Mesenchymal stem cell (in vitro differentiated cells and primary cell): Measurements from ENCODE around the gene FHOD3.

Experiments used
- DNase-seq: peaks from one replicate; pipeline ENCODE4 v3.0.0-alpha.2; 2013
- H2AFZ ChIP-seq: one replicate; pipeline ENCODE4 v1.6.1; 2013; ENCODE audit warnings: low read depth, mild to moderate bottlenecking, control low read depth, inconsistent platforms, low read length, moderate library complexity
- H2AK5ac ChIP-seq: 2 replicates; pipeline ENCODE4 v1.6.1; 2013; ENCODE audit warnings: low read length, moderate library complexity, mild to moderate bottlenecking, inconsistent platforms; ENCODE audit not compliant: severe bottlenecking
- H2BK120ac ChIP-seq: one replicate; pipeline ENCODE4 v1.6.1; 2013; ENCODE audit warnings: low read depth, mild to moderate bottlenecking, inconsistent platforms, low read length, moderate library complexity
- H2BK12ac ChIP-seq, 2 experiments: one replicate each; pipeline ENCODE4 v1.6.1; 2013; ENCODE audit warnings: inconsistent platforms in 2 of 2, low read length in 2 of 2, mild to moderate bottlenecking in 2 of 2, moderate library complexity in 2 of 2, control low read depth in 1 of 2
- H2BK15ac ChIP-seq: one replicate; pipeline ENCODE4 v1.6.1; 2013; ENCODE audit warnings: mild to moderate bottlenecking, low read depth, inconsistent platforms; ENCODE audit not compliant: poor library complexity, severe bottlenecking
- H2BK5ac ChIP-seq: 2 replicates; pipeline ENCODE4 v1.6.1; 2013; ENCODE audit warnings: low read depth, mild to moderate bottlenecking, low read length, control low read depth, inconsistent platforms; ENCODE audit not compliant: poor library complexity, severe bottlenecking
- H3K14ac ChIP-seq, 2 experiments: one replicate each; pipeline ENCODE4 v1.6.1; 2013; ENCODE audit warnings: inconsistent platforms in 2 of 2, low read length in 2 of 2, control low read depth in 1 of 2, mild to moderate bottlenecking in 1 of 2, moderate library complexity in 1 of 2
- H3K18ac ChIP-seq, 2 experiments: one replicate each; pipeline ENCODE4 v1.6.1; 2013; ENCODE audit warnings: inconsistent platforms in 2 of 2, low read length in 2 of 2, control low read depth in 1 of 2, low read depth in 1 of 2, mild to moderate bottlenecking in 1 of 2
- H3K23ac ChIP-seq, 2 experiments: one replicate each; pipeline ENCODE4 v1.6.1; 2013; ENCODE audit warnings: inconsistent platforms in 2 of 2, low read length in 2 of 2, mild to moderate bottlenecking in 2 of 2, moderate library complexity in 2 of 2, control low read depth in 1 of 2
- H3K27ac ChIP-seq: 2 replicates; pipeline ENCODE4 v1.5.1; 2013; ENCODE audit warnings: mild to moderate bottlenecking, moderate library complexity, low read length, control low read depth, inconsistent platforms; ENCODE audit not compliant: poor library complexity, severe bottlenecking
- H3K27me3 ChIP-seq, 2 experiments: 2 replicates each; pipeline versions ENCODE4 v1.6.1 to v1.7.0; 2013; ENCODE audit warnings: low read length in 2 of 2, mild to moderate bottlenecking in 2 of 2, moderate library complexity in 2 of 2, control low read depth in 1 of 2, inconsistent platforms in 1 of 2; ENCODE audit not compliant: control insufficient read depth in 1 of 2, insufficient read depth in 1 of 2
- H3K36me3 ChIP-seq, 2 experiments: 2 replicates each; pipeline versions ENCODE4 v1.6.1 to v1.7.0; 2013; ENCODE audit warnings: low read length in 2 of 2, control low read depth in 1 of 2, inconsistent platforms in 1 of 2, low read depth in 1 of 2, mild to moderate bottlenecking in 1 of 2; ENCODE audit not compliant: insufficient read depth in 2 of 2, control insufficient read depth in 1 of 2
- H3K4ac ChIP-seq, 2 experiments: one replicate each; pipeline ENCODE4 v1.6.1; 2013; ENCODE audit warnings: inconsistent platforms in 2 of 2, low read length in 2 of 2, mild to moderate bottlenecking in 2 of 2, moderate library complexity in 2 of 2, control low read depth in 1 of 2, low read depth in 1 of 2
- H3K4me1 ChIP-seq: 2 replicates; pipeline ENCODE4 v1.6.1; 2013; ENCODE audit warnings: low read depth, low read length, control low read depth; ENCODE audit not compliant: control insufficient read depth, insufficient read depth
- H3K4me2 ChIP-seq: 2 replicates; pipeline ENCODE4 v1.6.1; 2013; ENCODE audit warnings: low read length, mild to moderate bottlenecking, inconsistent platforms; ENCODE audit not compliant: poor library complexity, severe bottlenecking
- H3K4me3 ChIP-seq, 2 experiments: 2 replicates each; pipeline versions ENCODE4 v1.5.1 to v1.7.0; 2013; ENCODE audit warnings: low read length in 2 of 2, mild to moderate bottlenecking in 2 of 2, control low read depth in 1 of 2, low read depth in 1 of 2; ENCODE audit not compliant: insufficient read depth in 1 of 2
- H3K79me1 ChIP-seq: replicated peaks from 2 replicates; pipeline ENCODE4 v1.6.1; 2013; ENCODE audit warnings: mild to moderate bottlenecking, control low read depth, low read length, inconsistent platforms; ENCODE audit not compliant: poor library complexity, severe bottlenecking
- H3K9ac ChIP-seq: 2 replicates; pipeline ENCODE4 v1.7.0; 2013; ENCODE audit warnings: mild to moderate bottlenecking, low read length, moderate library complexity
- H3K9me3 ChIP-seq: 2 replicates; pipeline ENCODE4 v1.7.0; 2013; ENCODE audit warnings: mild to moderate bottlenecking, low read length; ENCODE audit not compliant: control insufficient read depth
- H4K8ac ChIP-seq: one replicate; pipeline ENCODE4 v1.6.1; 2013; ENCODE audit warnings: inconsistent platforms, mild to moderate bottlenecking, low read length, moderate library complexity
- H4K91ac ChIP-seq: one replicate; pipeline ENCODE4 v1.6.1; 2013; ENCODE audit warnings: mild to moderate bottlenecking, low read length, inconsistent platforms
- WGBS: methylation state at CpG from one replicate; pipeline ENCODE4 v1.1.7; 2013; ENCODE audit warnings: mixed read lengths; 5-methylcytosine and 5-hydroxymethylcytosine counted together

FHOD3 gene

GRCh38 chr18:36294031-36294430 is 3.5 kb upstream of the FHOD3 start:
- Histone ChIP-seq H3K18ac (no peak overlapping the region), H2BK12ac (no peak overlapping the region), H2AFZ (no peak overlapping the region), H3K4ac (no peak overlapping the region), H3K27ac (no peak overlapping the region), H3K9ac (no peak overlapping the region), H3K14ac (no peak overlapping the region), H3K27me3 (no peaks in the 10 kb centered on the region), H2BK120ac (no peak overlapping the region), H3K9me3 (peaks cover 5% of the 10 kb centered on the region), H4K8ac (no peak overlapping the region), H3K23ac (no peak overlapping the region), H3K4me3 (no peak overlapping the region), H2BK5ac (no peak overlapping the region), H3K36me3 (no peaks in the 10 kb centered on the region), H4K91ac (no peak overlapping the region), H3K4me1 (peaks cover 7% of the 10 kb centered on the region), H3K4me2 (no peak overlapping the region), H3K79me1 (peaks cover 3% of the 10 kb centered on the region), H2AK5ac (no peak overlapping the region), H2BK15ac (no peak overlapping the region)
- WGBS, result 37% methylated on average over 1 of the region's 1 CpG
- DNase-seq, result no peak

- H3K4me1 ChIP-seq, result peaks cover 8% of the 10 kb centered on the region
- 91% methylated on average over 1 of the region's 1 CpG for WGBS
- H3K4me2 ChIP-seq, result no peak overlapping the region
These were observed 2.3 kb upstream of the FHOD3 start for GRCh38 chr18:36295214-36295613.

DNA sequence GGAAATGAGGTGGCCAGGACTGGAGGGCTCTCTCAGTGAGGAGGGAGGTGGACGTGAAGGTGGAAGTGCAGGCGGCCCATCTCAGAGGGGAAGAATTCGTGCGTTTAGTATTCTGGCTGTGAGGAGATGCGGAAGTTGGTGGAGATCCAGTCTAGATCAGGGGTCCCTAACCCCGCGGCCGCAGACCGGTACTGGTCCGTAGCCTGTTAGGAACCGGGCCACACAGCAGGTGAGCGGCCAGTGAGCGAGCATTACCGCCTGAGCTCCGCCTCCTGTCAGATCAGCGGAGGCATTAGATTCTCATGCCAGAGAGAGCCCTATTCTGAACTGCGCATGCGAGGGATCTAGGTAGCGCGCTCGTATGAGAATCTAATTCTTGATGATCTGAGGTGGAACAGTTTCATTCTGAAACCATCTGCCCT is 1.6 kb upstream of the FHOD3 start:
- Histone ChIP-seq H2BK120ac (no peak overlapping the region), H3K27ac (no peak overlapping the region), H2AK5ac (no peak overlapping the region), H3K9ac (no peak overlapping the region), H2AFZ (no peak overlapping the region), H4K91ac (no peak overlapping the region), H3K4ac (no peak overlapping the region), H3K18ac (no peak overlapping the region), H3K27me3 (no peaks in the 10 kb centered on the region), H3K4me2 (peak overlapping the region; percentile 12), H3K14ac (peak overlapping the region in 1 of 2 experiments; percentile 28), H3K79me1 (peaks cover 12% of the 10 kb centered on the region), H2BK12ac (no peak overlapping the region), H2BK5ac (no peak overlapping the region), H3K4me1 (peaks cover 10% of the 10 kb centered on the region), H3K23ac (no peak overlapping the region), H3K9me3 (no peaks in the 10 kb centered on the region), H2BK15ac (no peak overlapping the region), H3K4me3 (peak overlapping the region in 1 of 2 experiments; percentile 82), H3K36me3 (no peaks in the 10 kb centered on the region), H4K8ac (no peak overlapping the region)
- 34% methylated on average over 19 of the region's 21 CpGs for WGBS
- no peak for DNase-seq

More at GRCh38 chr18:36295214-36295613, 2.3 kb upstream of the FHOD3 start:
- Histone ChIP-seq H3K9me3 (no peaks in the 10 kb centered on the region), H3K27ac (no peak overlapping the region), H2BK120ac (no peak overlapping the region), H4K91ac (no peak overlapping the region), H3K27me3 (no peaks in the 10 kb centered on the region), H3K14ac (no peak overlapping the region), H4K8ac (no peak overlapping the region), H3K79me1 (peaks cover 10% of the 10 kb centered on the region), H3K4me3 (no peak overlapping the region), H3K36me3 (no peaks in the 10 kb centered on the region), H2AK5ac (no peak overlapping the region), H2BK5ac (no peak overlapping the region), H3K23ac (no peak overlapping the region), H3K9ac (no peak overlapping the region), H3K4ac (no peak overlapping the region), H2BK12ac (no peak overlapping the region), H3K18ac (no peak overlapping the region), H2AFZ (no peak overlapping the region), H2BK15ac (no peak overlapping the region)
- no peak for DNase-seq

DNA sequence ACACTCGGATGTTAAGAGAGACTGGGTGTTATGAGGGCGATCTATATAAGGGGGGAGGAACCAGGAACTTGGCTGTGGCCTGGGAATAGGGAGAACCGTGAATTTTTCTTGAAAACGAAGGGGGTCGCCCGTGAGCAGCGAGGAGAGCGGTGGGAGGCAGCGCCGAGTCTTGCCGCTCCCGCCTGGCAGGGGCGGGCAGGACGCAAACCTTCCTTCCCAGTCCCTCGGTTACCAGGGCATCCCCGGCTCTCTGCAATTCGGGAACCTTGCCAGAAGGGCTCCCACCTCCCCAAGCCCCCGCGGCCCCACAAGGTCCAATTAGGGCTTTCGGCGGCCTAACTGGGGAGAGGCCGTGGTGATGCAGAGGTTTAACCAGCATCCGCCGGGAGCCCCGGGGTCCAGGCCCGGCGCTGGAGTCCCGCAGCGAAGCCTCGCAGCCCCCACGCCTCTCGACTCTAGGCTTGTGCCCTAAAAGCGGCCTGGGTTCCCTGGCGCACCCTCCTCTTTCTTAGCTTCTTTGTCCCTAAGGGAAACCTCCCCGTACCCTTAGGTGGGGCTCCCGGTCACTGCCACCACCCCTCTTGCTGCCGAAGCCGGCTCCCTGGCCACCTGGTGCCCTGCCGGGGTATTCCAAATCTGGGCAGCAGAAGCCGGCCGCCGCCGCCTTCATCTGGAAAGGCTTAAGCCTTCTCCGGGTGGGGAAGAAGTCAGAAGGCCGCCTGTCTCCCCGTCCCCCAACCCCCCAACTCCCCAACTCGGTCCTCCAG is 680 bp upstream of the FHOD3 start:
- H3K9me3 ChIP-seq, result no peaks in the 10 kb centered on the region
- no peak overlapping the region for H3K4ac ChIP-seq
- peak overlapping the region; percentile 82 for H3K27ac ChIP-seq
- no peak overlapping the region for H4K8ac ChIP-seq
- H3K27me3 ChIP-seq, result no peaks in the 10 kb centered on the region
- H3K4me2 ChIP-seq, result peak overlapping the region; percentile 96
- peak overlapping the region in 1 of 2 experiments; percentile 48 for H3K18ac ChIP-seq
- peak overlapping the region; percentile 91 for H3K9ac ChIP-seq
- H2BK12ac ChIP-seq, result no peak overlapping the region
- no peak overlapping the region for H3K14ac ChIP-seq
- H2BK5ac ChIP-seq, result peak overlapping the region; percentile 63
- under 1% methylated on average over 46 of the region's 47 CpGs for WGBS
- peak; percentile 49 for DNase-seq
- H3K23ac ChIP-seq, result no peak overlapping the region
- peak overlapping the region; percentile 82 to 91 for H3K4me3 ChIP-seq
- H3K79me1 ChIP-seq, result peaks cover 14% of the 10 kb centered on the region
- no peak overlapping the region for H2BK120ac ChIP-seq
- H2BK15ac ChIP-seq, result no peak overlapping the region
- H3K36me3 ChIP-seq, result no peaks in the 10 kb centered on the region
- peaks cover 11% of the 10 kb centered on the region for H3K4me1 ChIP-seq
- no peak overlapping the region for H2AK5ac ChIP-seq
- no peak overlapping the region for H2AFZ ChIP-seq
- no peak overlapping the region for H4K91ac ChIP-seq
